ENCODE measurements around the gene FIGN. TPM values are rescaled to one million over a fixed set of nuclear protein-coding genes. Genes with fewer than 3 reads are reported as not detected.

Gene FIGN
- polyA plus RNA-seq, 1 donor from 2014 or later = 0.71 TPM

DNA sequence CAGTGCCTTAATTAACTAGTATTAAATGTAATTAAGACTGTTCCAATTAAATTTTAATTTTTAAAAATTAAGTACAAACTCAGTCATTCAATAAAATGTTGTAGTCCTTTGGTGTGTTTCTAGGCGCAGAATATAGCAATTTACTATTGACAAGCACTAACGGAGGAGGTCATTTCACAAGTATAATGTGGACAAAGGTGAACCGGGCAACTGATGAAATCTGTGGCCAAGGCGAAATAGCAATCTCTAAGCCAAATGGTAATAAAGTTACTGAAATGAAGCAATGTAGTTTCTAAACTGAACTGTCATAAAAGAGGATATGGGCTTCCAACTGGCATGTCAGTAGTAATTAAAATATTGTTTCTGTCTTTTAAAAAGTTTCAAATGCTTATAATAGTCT lies 27.5 kb downstream of the FIGN start:
- Histone ChIP-seq H2AFZ (ENCODE audit: low read depth, low read length) (no peak overlapping the region), H3K79me2 (replicated peaks; ENCODE audit: insufficient read depth, low read length) (no peaks in the 10 kb centered on the region), H3F3A (ENCODE audit: insufficient read depth, low read length, poor library complexity, severe bottlenecking) (no peaks in the 10 kb centered on the region), H3K27ac (ENCODE audit: low read length) (no peak overlapping the region), H3K4me3 (ENCODE audit: low read length) (no peak overlapping the region), H3K9me2 (ENCODE audit: insufficient read depth, low read length) (no peaks in the 10 kb centered on the region), H3K36me3 (ENCODE audit: insufficient read depth, low read length) (no peaks in the 10 kb centered on the region), H3K9me3 (ENCODE audit: low read length) (no peaks in the 10 kb centered on the region), H3K4me2 (ENCODE audit: low read length) (no peak overlapping the region), H3K9ac (ENCODE audit: low read length) (no peak overlapping the region), H4K20me1 (ENCODE audit: insufficient read depth) (no peaks in the 10 kb centered on the region), H3K27me3 (ENCODE audit: insufficient read depth, low read depth, low read length) (peaks cover 6% of the 10 kb centered on the region)
- TF ChIP-seq EZH2 (IDR thresholded peaks at IDR 0.05; ENCODE audit: borderline replicate concordance, insufficient read depth, low read length, poor library complexity, severe bottlenecking) (no peak), SMC3 (conservative IDR thresholded peaks at IDR 0.05; ENCODE audit: poor library complexity) (no peak)
- TF ChIP-seq, protein P1, sequence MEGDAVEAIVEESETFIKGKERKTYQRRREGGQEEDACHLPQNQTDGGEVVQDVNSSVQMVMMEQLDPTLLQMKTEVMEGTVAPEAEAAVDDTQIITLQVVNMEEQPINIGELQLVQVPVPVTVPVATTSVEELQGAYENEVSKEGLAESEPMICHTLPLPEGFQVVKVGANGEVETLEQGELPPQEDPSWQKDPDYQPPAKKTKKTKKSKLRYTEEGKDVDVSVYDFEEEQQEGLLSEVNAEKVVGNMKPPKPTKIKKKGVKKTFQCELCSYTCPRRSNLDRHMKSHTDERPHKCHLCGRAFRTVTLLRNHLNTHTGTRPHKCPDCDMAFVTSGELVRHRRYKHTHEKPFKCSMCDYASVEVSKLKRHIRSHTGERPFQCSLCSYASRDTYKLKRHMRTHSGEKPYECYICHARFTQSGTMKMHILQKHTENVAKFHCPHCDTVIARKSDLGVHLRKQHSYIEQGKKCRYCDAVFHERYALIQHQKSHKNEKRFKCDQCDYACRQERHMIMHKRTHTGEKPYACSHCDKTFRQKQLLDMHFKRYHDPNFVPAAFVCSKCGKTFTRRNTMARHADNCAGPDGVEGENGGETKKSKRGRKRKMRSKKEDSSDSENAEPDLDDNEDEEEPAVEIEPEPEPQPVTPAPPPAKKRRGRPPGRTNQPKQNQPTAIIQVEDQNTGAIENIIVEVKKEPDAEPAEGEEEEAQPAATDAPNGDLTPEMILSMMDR (IDR thresholded peaks at IDR 0.05; ENCODE audit: poor library complexity, severe bottlenecking) = no peak

DNA sequence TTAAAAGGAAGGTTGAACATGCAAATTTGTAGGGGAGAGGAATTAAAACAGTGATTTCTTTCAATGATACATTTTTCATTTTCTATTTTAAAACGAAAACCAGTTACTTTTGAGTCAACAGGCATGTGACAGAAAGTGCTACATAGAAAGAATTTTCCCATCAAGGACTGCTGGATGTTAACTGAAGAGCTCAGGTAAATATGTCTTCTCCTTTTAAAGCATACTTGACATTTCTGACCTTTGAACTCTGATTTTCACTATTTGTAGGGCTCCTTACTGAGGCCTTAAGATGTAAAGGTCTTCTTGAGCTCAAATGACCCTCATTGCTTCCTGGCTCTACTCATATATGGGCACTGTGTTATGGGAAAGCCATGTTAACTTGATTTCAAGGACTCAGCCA lies 32.4 kb downstream of the FIGN start:
- H3K79me2 ChIP-seq (replicated peaks; ENCODE audit: insufficient read depth, low read length) = no peaks in the 10 kb centered on the region
- H2AFZ ChIP-seq (ENCODE audit: low read depth, low read length) = no peak overlapping the region
- TF ChIP-seq, protein P1 (IDR thresholded peaks at IDR 0.05; ENCODE audit: poor library complexity, severe bottlenecking) = no peak
- TF ChIP-seq SMC3 (conservative IDR thresholded peaks at IDR 0.05; ENCODE audit: poor library complexity) = no peak
- TF ChIP-seq TAF1 (IDR thresholded peaks at IDR 0.05; ENCODE audit: low read depth) = no peak
- no peak for TF ChIP-seq MXI1 (conservative IDR thresholded peaks at IDR 0.05; ENCODE audit: poor library complexity, severe bottlenecking)
- no peak for TF ChIP-seq RAD21 (conservative IDR thresholded peaks at IDR 0.05)
- TF ChIP-seq EP300 (conservative IDR thresholded peaks at IDR 0.05; ENCODE audit: poor library complexity, severe bottlenecking) = no peak
- no peak for TF ChIP-seq EZH2 (IDR thresholded peaks at IDR 0.05; ENCODE audit: borderline replicate concordance, insufficient read depth, low read length, poor library complexity, severe bottlenecking)
- TF ChIP-seq POLR2AphosphoS5 (IDR thresholded peaks at IDR 0.05) = no peak
- TF ChIP-seq, protein P2, sequence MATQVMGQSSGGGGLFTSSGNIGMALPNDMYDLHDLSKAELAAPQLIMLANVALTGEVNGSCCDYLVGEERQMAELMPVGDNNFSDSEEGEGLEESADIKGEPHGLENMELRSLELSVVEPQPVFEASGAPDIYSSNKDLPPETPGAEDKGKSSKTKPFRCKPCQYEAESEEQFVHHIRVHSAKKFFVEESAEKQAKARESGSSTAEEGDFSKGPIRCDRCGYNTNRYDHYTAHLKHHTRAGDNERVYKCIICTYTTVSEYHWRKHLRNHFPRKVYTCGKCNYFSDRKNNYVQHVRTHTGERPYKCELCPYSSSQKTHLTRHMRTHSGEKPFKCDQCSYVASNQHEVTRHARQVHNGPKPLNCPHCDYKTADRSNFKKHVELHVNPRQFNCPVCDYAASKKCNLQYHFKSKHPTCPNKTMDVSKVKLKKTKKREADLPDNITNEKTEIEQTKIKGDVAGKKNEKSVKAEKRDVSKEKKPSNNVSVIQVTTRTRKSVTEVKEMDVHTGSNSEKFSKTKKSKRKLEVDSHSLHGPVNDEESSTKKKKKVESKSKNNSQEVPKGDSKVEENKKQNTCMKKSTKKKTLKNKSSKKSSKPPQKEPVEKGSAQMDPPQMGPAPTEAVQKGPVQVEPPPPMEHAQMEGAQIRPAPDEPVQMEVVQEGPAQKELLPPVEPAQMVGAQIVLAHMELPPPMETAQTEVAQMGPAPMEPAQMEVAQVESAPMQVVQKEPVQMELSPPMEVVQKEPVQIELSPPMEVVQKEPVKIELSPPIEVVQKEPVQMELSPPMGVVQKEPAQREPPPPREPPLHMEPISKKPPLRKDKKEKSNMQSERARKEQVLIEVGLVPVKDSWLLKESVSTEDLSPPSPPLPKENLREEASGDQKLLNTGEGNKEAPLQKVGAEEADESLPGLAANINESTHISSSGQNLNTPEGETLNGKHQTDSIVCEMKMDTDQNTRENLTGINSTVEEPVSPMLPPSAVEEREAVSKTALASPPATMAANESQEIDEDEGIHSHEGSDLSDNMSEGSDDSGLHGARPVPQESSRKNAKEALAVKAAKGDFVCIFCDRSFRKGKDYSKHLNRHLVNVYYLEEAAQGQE (IDR thresholded peaks at IDR 0.05; ENCODE audit: borderline replicate concordance) = no peak
- H3K27me3 ChIP-seq (ENCODE audit: insufficient read depth, low read depth, low read length) = no peaks in the 10 kb centered on the region
- H3K27ac ChIP-seq (ENCODE audit: low read length) = no peak overlapping the region
- H3F3A ChIP-seq (ENCODE audit: insufficient read depth, low read length, poor library complexity, severe bottlenecking) = no peaks in the 10 kb centered on the region
- no peaks in the 10 kb centered on the region for H4K20me1 ChIP-seq (ENCODE audit: insufficient read depth)
- no peaks in the 10 kb centered on the region for H3K9me2 ChIP-seq (ENCODE audit: insufficient read depth, low read length)
- H3K4me3 ChIP-seq (ENCODE audit: low read length) = no peak overlapping the region
- H3K9me3 ChIP-seq (ENCODE audit: low read length) = no peaks in the 10 kb centered on the region
- H3K9ac ChIP-seq (ENCODE audit: low read length) = no peak overlapping the region
- no peak overlapping the region for H3K4me2 ChIP-seq (ENCODE audit: low read length)
- H3K36me3 ChIP-seq (ENCODE audit: insufficient read depth, low read length) = no peaks in the 10 kb centered on the region
